Measurements from ENCODE around the gene BRIP1. TPM values are rescaled to one million over a fixed set of nuclear protein-coding genes. Genes with fewer than 3 reads are reported as not detected.

BRIP1 gene
- total and polyA plus RNA-seq, 2 donors (not counting 3 experiments of a cell fraction or from before 2014, with no cell fraction given): 1.8 to 12.1 TPM

DNA sequence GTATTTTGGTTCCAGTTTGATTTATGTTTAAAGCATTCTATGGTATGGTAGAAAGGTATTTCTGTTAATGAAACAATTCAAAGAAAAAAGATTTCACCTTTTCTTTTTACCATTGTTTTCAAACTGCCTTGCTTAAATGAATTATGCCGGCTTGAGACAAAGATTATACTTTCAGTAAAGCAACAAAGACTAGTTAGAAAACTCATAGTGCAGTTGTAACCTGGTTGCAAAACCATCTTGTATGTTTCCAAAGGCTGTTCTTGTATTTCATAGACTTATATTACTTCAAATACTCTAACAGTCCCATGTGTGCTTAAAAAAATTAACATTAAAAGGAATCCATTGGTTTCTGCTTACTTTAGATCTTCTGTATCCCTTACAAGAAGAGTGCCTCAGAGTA is 153.8 kb downstream of the BRIP1 start:
- FAIRE-seq (no peak), DNase-seq (ENCODE audit: low read depth, low spot score) (no peak)
- CTCF ChIA-PET: interaction anchor here (0.6 kb wide), 1 partner anchor 13 kb away, joined by 3 read pairs; no protein-coding TSS in a partner anchor
- no peaks in the 10 kb centered on the region for H3K4me1 ChIP-seq (ENCODE audit: control insufficient read depth, extremely low read depth, insufficient read depth, low read length)
- no peak overlapping the region for H3K4me2 ChIP-seq (ENCODE audit: insufficient read depth, low read length)
- H3K9me3 ChIP-seq (replicated peaks; ENCODE audit: control insufficient read depth, insufficient read depth, low read length): no peaks in the 10 kb centered on the region
- no peaks in the 10 kb centered on the region for H3K79me2 ChIP-seq (ENCODE audit: control insufficient read depth, insufficient read depth, low read length)
- dilution Hi-C loops (cut with MboI; ENCODE audit: extremely low pct_ligation_motif_present, low sequenced_read_pairs) (no loop called here), intact Hi-C loops (cut with micrococcal nuclease) (no loop called here)
- H3K36me3 ChIP-seq (ENCODE audit: control insufficient read depth in 2 of 2, extremely low read depth in 1 of 2, insufficient read depth in 2 of 2, low read length in 2 of 2): no peaks in the 10 kb centered on the region
- no peaks in the 10 kb centered on the region for H3K9me1 ChIP-seq (replicated peaks; ENCODE audit: control insufficient read depth, extremely low read depth, insufficient read depth, low read length)
- no peaks in the 10 kb centered on the region for H4K20me1 ChIP-seq (replicated peaks; ENCODE audit: control insufficient read depth, extremely low read depth, insufficient read depth, low read length)
- no TSS peak for BruUV-seq (replicated peaks)
- no peak for TF ChIP-seq POLR2AphosphoS5 (IDR thresholded peaks at IDR 0.05; ENCODE audit: insufficient read depth, low read depth, low read length)
- TF ChIP-seq FOS (IDR thresholded peaks at IDR 0.05; ENCODE audit: borderline replicate concordance, insufficient read depth, low read length): no peak
- TF ChIP-seq, protein P1, sequence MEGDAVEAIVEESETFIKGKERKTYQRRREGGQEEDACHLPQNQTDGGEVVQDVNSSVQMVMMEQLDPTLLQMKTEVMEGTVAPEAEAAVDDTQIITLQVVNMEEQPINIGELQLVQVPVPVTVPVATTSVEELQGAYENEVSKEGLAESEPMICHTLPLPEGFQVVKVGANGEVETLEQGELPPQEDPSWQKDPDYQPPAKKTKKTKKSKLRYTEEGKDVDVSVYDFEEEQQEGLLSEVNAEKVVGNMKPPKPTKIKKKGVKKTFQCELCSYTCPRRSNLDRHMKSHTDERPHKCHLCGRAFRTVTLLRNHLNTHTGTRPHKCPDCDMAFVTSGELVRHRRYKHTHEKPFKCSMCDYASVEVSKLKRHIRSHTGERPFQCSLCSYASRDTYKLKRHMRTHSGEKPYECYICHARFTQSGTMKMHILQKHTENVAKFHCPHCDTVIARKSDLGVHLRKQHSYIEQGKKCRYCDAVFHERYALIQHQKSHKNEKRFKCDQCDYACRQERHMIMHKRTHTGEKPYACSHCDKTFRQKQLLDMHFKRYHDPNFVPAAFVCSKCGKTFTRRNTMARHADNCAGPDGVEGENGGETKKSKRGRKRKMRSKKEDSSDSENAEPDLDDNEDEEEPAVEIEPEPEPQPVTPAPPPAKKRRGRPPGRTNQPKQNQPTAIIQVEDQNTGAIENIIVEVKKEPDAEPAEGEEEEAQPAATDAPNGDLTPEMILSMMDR (IDR thresholded peaks at IDR 0.05; ENCODE audit: extremely low read depth in 1 of 2, insufficient read depth in 1 of 2, low read depth in 1 of 2, low read length in 2 of 2): no peak
- TF ChIP-seq, protein P2, sequence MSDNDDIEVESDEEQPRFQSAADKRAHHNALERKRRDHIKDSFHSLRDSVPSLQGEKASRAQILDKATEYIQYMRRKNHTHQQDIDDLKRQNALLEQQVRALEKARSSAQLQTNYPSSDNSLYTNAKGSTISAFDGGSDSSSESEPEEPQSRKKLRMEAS (IDR thresholded peaks at IDR 0.05; ENCODE audit: insufficient read depth, insufficient read length): no peak
- no peak for TF ChIP-seq GATA2 (IDR thresholded peaks at IDR 0.05; ENCODE audit: insufficient read depth, insufficient read length, low read depth, low read length)
- TF ChIP-seq MYC (IDR thresholded peaks at IDR 0.05; ENCODE audit: low read depth, low read length): no peak
- no peak for TF ChIP-seq EZH2 (IDR thresholded peaks at IDR 0.05; ENCODE audit: borderline replicate concordance, low read depth, low read length, severe bottlenecking)
- no peak for TF ChIP-seq POLR2A (IDR thresholded peaks at IDR 0.05; ENCODE audit: low read depth, low read length)
- no peak overlapping the region for H3K9ac ChIP-seq (replicated peaks; ENCODE audit: extremely low read depth, insufficient read depth, low read length)
- no peaks in the 10 kb centered on the region for H3K27me3 ChIP-seq (ENCODE audit: control insufficient read depth in 2 of 2, insufficient read depth in 2 of 2, low read length in 2 of 2)
- H2AFZ ChIP-seq (ENCODE audit: low read depth, low read length): no peak overlapping the region
- POLR2A ChIA-PET: no interaction called here
- no peak overlapping the region for H3K4me3 ChIP-seq (replicated peaks in 1 of 3; ENCODE audit: insufficient read depth in 1 of 3, low read depth in 1 of 3, low read length in 3 of 3)
- no peak overlapping the region for H3K27ac ChIP-seq (ENCODE audit: insufficient read depth, low read depth, low read length)
